IPS-11a (cell line): ENCODE results near the gene CIRBP.
A peak's percentile ranks its signal among the peaks of the same experiment; 100 is the strongest.
"Not testable (repeated sequence)": the region's sequence is repeated elsewhere in the genome, so short reads cannot be mapped to it uniquely, and the experiment has no call there.

Experiments used
- H3K4me3 ChIP-seq: one replicate; pipeline ENCODE4 v1.5.1; 2013; ENCODE audit warnings: low read depth, low read length, control low read depth

Gene CIRBP

DNA sequence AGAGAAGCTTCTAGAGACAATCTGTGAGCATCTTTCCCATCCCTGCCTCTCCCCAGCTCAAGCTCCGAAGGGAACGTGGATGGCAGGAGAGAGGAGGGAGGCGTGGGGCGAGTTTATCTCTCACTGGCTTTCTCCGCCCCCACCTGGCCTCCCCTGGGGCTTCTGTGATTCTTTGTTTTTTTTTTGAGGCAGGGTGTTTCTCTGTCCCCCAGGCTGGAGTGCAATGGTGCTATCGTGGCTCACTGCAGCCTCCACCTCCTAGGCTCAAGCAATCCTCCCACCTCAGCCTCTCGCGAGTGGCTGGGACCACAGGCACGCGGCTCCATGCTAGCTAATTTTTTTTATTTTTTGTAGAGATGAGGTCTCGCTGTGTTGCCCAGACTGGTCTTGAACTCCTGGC is 39.6 kb downstream of the CIRBP start:
- H3K4me3 ChIP-seq: no peak overlapping the region

DNA sequence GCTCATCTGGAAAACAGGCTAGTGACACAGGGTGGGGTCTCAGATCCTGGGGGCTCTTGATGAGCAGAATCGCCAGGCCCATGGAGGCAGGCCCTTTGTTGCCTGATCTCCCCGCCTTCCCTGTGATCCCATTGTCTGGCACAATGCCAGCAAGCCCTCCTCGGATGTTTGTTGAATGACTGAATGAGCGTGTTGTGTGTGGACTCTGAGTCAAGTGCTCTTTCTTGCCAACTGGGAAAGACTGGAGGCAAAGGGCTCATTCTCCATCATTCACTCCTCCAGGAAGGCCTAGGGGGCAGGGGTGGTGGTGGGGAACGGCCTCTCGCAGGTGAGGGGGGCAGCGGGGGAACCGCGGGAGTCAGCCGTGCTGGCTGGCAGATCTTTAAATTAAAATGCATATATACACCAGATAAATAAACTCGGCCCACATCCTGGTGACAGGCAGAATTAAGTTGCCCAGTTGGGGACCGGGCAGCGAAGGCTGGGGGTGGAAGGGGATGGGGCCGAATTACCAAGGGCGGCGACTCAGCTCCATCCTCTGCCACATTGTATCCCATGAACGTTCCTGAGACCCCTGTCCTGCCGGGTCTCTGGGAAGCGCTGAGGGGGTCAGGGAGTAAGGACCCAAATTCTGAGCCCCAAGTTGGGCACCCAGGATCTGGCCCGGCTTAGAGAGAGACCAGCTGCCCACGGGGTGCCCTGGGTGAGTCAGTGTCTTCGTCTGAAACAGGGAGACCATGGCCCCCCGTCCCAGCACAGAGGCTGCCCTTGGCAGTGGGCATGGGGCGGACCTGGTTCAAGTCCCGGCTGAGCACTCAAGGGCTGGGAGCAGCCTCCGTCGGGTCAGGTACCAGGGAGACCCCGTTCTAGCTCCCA is 41.1 kb downstream of the CIRBP start:
- H3K4me3 ChIP-seq: no peak overlapping the region

DNA sequence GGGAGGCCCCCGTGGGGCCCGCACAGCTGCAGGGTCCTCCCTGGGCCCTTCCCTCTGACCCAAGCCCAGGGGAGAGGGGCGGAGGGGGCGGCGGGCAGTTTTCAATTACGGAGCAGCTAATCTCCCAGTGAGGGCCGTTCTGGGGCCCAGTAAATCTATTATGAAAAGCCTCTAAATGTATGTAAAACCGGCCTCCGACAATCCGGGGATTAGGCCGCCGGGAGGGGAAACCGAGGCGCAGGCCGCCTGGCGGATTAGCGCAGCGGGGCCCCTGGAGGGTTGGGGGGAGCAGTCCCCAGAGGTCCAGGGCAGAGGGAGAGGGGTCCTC is 41.7 kb downstream of the CIRBP start:
- no peak overlapping the region for H3K4me3 ChIP-seq

DNA sequence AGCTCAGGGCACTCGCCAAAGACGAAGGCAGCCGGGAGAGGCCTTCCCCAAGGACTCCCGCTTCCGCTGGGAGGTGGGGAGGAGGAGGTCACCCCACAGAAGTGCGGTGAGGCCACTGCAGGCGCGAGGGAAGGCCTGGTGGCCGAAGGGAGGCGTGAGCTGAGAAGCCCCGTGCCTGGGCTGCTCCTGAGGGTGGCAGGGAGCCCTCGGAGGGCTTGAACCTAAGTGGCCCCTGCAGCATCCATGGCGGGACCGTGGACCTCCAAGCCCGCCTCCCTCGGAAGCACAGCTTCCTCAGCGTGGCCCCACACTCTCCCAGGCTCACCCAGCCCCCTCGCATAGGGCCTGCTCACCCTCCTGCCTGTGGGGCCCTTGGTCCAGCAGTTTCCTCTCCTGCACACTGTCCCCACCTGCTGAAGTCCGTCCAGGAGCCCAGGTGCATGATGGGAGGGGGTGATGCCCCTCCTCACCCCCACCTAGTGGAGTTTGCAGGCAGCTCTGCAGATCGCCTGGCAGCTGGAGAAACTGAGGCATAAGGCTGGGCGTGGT is 42.5 kb downstream of the CIRBP start:
- no peak overlapping the region for H3K4me3 ChIP-seq

DNA sequence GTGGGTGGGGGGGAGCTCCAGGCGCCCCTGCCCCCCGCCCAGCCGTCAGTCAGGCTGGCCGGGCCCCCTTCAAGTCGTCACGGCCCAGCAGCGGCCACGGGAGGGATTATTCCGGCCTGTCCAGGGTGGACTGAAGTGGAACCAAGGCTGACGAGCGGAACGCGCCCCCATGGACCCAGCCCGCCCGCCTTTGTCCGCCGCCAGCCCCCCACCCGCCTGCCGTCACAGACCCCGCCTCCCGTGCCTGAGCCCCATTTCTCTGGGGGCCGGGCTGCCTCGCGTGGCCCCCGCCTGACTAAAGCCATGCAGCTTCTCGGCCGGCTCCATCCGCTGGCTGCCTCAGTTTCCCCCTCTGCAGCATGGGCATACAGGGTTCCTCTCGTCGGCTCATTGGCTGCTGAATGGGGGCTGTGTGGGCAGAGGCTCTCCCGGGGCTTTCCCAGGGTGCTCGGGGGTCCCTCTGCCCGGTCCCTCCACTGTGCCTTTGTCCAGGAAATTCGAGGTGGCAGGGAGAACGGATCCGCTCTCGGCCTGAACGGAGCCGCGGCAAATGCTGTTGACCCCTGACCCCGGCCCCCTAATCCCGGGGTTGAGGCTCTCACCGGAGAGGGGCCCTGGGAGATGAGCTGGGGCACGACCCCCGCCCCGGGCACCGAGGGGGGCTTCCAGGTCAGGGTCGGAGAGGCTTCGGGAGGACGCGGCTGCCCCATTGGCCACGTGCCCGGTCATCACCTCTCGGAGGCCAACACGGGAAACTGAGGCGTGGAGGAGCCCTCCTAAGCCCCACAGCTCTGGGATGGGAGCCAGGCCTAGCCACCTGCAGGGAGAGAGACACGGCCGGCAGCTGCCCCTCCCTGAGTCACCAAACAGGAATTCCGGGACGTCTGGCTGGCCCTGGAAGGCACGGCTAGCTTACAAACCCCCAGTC is 43.9 kb downstream of the CIRBP start:
- no peak overlapping the region for H3K4me3 ChIP-seq

DNA sequence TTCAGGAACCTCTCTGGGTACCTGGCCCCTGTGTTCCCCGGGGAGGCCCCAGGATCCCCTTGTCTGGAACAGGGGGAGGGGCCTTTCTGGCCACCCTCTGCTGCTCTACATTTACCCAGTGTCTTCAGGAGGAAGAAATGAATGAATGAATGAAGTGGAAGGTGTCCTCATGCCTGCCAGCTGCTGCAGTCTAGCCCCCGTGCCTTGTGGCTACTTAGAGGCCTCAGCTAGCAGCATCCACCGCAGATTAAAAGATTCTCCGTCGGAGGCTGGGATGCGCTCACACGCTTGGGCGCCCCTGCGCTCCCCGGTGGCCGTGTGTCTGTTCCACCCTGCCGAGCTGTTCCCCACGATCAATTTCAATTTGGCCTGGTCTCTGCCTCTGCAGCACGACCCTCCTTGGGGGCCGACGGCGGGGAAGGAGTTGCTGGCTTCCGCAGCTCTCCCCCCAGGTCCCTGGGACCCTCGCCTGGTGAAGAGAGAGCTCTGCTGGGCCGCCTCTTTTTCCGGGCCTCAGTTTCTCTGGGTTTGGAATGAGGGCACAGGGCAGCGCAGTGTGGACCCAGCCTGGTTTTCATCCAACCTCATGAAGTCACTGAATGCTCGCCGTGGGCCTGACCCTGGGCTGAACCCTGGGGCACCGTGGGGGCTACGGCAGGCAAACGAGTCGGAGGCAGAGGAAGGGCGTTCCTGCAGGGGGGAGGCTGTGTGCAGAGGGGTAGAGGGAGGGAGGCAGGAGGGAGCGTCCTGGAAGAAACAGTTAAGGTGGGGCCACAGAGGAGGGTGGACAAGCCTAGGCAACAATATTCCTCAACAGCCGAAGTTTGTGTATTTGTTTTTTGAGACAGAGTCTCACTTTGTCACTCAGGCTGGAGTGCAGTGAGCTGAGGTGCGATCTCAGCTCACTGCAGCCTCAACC is 44.8 kb downstream of the CIRBP start:
- H3K4me3 ChIP-seq: no peak overlapping the region

DNA sequence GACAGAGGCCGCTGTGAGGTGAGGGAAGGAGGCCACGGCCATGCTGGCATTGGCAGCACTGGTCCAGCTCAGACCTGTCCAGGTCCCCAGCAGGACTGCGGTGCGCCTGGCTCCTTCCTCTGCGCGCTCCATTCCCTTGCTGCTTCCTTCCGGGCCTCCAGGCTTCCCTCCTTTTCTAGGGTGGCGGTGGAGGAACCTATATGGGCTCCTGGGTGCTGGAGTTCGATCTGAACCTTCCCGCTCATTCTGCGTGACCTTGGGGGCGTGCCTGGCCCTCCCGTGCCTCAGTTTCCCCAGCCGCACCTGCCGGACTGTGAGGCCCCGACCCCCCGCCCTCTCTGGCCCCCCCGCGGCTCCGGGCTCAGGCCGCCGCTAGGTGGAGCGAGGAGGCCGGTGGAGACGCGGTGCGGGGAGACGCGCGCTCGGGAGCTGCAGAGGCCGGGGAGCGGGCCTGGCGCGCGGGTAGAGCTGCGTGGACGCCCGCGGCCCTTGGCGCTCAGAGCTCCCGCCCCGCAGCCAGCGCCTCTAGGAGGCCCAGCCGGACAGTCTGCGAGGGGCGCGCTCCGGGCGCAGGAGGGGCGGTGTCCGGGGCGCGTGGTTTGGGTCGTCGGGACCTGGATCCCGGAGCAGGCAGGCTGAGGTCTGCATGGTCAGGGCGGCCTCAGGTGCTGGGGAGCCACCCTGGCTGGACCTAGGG is 46.5 kb downstream of the CIRBP start:
- H3K4me3 ChIP-seq: peak overlapping the region; percentile 8

DNA sequence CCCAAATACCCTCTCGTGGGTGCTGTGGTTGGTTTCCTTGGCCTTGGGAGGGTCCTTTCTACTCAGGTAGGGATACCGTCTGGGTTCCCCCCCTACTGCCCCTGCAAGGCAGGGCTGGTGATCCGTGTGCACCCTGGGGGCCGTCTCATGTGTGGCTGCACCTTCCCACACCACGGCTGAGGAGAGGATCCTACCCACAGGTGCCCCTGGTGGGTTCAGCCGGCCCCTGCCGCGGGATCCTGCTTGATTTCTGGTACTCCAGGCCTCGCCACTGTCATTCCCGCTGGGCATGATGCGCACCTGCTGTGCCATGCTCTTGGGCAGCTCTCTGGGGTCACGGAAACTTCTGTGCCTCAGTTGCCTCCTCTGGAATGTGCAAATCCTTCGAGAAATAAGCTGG is 47.3 kb downstream of the CIRBP start:
- H3K4me3 ChIP-seq: no peak overlapping the region

DNA sequence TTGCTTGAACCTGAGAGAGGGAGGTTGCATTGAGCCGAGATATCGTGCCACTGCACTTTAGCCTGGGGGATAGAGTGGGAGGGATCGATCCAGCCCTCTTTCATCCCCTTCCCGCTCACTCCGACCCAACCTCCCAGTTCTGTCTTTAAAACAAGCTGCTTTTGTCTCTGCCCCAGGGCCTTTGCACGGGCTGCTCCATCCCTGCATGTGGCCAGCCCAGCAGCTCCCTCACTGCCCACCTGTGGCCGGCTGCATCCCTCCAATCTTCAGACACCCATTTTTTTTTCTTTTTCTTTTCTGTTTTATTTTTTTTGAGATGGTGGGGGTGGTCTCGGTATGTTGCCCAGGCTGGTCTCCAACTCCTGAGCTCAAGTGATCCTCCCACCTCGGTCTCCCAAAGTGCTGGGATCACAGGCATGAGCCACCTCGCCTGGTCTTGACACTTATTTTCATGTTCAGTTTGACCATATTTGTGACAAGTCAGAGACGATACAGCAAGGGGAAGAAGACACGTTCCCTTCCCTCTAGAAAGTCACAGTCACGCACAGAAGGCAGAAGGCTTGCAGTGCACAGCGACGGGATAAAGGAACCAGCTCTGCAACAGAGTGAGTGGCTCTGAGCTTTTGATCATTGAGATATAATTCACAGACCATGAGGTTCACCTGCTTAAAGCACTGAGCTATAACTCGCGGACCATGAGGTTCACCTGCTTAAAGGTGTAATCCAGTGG is 48.3 kb downstream of the CIRBP start:
- H3K4me3 ChIP-seq: no peak overlapping the region

DNA sequence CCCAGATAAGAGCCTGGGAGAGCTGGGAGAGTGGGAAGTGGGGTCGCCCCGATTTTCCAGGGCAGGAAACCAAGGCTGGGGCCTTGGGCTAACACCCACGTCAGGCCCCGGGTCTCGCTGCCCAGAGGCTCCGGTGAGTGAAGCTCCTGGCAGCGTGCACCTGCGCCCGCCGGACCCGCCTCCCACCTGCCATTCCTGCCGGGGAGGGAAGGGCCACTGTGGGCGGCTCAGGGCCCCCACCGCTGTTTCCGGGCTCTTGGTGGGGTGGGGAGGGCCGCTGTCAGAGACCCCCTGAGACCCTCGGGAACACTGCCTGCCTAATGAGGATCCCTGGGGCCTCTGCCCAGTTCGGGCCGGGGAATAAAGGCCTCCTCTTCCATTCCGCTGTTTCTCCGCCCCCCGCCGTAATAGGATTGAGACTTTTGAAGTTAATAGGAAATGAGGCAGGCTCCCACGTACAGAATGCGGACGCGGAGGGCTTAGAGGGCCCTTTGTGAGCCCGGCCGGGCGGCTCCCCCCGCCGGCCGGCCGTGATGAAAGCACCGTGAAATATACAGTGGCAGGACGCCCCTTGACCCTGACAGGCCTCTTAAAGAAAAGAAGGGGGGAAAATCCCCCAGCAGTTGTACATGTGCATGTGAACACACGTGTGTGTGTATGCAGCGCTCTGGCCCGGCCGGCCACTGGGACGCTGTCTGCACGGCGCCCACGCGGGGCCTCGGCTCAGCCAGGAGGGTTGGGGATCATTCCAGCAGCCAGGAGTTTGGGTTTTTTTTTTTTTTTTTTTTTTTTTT is 49.7 kb downstream of the CIRBP start:
- H3K4me3 ChIP-seq: no peak overlapping the region

DNA sequence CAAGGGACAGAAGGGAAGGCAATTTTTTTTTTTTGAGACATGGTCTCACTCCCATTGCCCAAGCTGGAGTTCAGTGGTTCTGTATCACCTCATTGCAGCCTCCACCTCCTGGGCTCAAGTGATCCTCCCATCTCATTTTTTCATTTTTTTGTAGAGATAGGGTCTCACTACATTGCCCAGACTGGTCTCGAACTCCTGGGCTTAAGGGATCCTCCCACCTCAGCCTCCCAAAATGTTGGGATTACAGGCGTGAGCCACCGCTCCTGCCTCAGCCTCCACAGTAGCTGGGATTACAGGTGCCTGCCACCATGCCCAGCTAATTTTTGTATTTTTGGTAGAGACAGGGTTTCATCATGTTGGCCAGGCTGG is 51.1 kb downstream of the CIRBP start:
- not testable (repeated sequence) for H3K4me3 ChIP-seq

DNA sequence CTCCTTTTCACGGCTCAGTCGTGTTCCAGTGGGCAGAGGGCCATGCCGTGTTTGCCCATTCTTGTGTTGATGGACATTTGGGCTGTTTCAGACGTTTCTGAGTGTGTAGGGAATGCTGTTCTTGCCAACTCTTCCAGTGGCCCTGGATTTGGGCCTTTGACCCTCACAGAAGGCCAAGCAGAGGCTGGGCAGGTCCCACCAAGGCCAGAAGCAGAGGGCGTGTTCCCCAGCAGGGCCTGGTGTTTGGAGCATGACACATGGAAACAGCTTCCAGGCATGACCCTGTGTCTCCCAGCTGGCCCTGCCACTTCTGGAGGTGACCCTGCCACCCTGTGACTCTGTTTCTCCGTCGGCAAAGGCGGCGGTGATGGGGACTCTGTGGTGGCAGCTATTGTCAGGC is 52.4 kb downstream of the CIRBP start:
- H3K4me3 ChIP-seq: no peak overlapping the region

DNA sequence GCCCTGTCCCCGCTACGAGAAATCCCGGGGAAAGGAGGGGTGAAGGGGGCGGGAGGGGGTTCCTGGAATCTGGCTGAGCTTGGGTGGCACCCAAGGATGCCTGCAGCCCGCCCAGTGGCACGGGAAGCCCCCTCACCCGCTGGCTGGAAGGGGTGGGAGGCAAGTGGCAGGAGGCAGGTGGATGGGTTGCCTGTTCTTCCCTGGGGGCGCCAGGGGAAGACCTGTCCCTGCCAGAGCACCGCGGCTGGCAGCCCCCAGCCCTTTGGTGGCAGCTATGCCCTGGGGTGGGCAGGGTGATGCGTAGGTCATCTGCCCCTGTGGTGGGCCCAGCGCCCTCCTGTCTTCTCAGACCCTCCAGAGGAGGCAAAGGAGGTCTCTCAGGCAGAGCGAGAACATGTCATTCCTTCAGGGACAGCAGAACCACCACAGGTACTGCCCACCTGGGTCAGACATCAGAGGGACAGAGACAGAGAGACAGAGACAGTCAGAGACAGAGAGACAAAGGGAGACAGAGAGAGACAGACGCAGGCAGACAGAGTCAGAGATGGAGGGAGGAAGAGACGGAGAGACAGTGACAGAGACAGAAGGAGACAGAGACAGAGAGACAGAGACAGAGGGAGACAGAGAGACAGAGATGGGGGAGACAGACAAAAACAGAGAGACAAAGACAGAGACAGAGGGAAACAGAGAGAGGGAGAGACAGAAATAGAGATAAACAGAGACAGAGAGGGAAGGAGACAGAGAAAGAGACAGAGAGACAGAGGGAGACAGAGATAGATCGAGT is 53.3 kb downstream of the CIRBP start:
- no peak overlapping the region for H3K4me3 ChIP-seq

DNA sequence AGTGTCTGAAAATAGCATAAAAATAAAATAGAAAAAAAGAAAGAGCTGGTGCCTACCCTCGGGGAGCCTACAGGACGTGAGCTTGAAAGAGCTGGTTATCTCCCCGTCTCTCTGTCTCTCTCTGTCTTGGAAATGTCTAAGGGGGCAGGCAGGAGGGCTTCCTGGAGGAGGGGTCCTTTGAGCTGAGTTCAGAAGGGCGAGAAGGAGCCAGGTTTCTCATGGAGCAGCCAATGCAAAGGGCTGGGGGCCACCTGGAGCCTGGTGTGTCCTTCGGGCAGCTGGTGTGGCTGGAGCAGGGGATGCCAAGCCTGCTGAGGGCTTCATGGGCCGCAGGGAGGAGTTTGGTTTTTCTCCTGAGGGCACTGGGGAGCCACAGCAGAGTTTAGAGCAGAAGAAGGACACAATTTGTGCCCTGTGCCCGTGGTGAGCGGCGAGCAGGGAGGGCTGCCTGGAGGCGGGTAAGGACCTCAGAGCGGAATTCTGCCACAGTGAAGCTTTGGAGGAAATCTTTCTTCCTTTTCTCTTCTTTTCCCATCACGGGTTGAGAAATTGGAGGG is 55.2 kb downstream of the CIRBP start:
- no peak overlapping the region for H3K4me3 ChIP-seq
